Activated CD4-positive, alpha-beta T cell treated with anti-CD3 and anti-CD28 coated beads, Interleukin-2, amount 50 U/mL, for 4 hours (primary cell): ENCODE results near the gene DNAJC22.

Experiments
- DNase-seq, 2 experiments: peaks; one replicate each; pipeline ENCODE4 v3.0.0-alpha.2; 2020

Gene DNAJC22

GRCh38 chr12:49345051-49345824 lies 1.4 kb upstream of the DNAJC22 start:
- no peak for DNase-seq

- DNase-seq, result no peak
These were observed 646 bp upstream of the DNAJC22 start for GRCh38 chr12:49345825-49346658.

DNA sequence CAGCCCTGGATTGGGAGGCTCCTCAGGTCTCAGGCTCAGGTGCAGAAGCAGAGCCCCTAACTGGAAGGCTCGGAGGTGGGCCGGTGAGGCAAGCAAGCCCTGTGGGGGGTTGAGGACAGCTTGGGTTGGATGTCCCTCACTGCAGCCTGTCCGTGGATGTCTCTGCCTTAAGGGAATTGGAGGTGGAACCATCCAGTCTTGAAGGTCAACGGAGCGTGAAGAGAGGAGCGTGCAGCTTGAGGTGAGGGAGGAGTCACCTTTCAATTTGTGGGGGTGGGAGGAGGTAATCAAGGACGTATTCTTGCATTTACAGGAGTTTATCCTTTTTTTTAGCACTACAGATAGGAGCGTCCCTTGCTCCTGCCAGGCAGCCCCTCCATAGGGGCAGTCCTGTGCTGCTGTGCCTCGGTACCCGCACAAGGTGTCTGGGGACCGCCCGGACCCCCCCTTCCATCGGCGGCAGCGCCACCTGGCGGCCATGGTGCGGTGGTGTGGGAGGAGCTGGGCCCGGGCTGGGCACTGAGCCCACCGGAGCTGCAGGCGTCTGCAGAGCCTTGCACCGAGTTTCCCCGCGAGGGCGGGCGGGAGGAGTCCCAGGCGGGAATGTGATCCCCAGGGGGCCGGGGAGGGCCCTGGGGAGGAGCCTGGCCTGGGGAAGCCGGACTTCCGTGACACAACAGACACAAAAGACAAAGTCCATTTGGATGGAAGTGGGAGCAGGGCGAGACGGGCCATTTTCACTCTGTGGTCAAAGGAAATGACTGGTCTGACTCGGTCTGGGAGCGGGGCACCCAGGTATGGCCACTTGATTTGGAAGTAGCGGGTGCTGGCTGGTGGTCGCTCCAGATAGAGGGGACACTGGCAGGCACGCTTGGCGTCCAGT lies 864 bp downstream of the DNAJC22 start:
- DNase-seq, result peak; percentile 70 to 74

- DNase-seq, result no peak
These were observed 2.1 kb downstream of the DNAJC22 start for GRCh38 chr12:49348781-49349180.

DNA sequence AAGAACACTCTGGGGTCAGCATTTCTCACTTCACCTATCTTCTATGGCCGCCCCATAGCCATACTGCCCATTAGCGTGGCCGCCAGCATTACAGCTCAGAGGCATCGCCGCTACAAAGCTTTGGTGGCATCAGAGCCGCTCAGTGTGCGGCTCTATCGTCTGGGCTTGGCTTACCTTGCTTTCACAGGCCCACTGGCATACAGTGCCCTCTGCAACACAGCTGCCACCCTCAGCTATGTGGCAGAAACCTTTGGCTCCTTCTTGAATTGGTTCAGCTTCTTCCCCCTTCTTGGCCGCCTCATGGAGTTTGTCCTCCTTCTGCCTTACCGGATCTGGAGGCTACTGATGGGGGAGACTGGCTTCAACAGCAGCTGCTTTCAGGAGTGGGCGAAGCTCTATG lies 2.6 kb downstream of the DNAJC22 start:
- no peak for DNase-seq

DNA sequence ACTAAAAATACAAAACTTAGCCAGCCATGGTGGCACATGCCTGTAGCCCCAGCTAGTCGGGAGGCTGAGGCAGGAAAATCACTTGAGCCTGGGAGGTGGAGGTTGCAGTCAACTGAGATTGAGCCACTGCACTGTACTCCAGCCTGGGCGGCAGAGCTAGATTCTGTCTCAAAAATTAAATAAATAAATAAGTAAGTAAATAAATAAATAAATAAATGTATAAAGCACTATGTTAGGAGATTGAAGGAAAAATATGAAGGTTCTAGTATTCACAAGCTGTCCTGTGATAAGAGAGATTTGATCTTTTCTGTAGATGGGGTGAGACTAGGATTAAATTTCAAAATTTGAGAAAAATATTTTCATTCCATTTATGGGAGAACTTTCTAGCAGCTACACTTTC lies 5.7 kb downstream of the DNAJC22 start:
- no peak for DNase-seq

DNA sequence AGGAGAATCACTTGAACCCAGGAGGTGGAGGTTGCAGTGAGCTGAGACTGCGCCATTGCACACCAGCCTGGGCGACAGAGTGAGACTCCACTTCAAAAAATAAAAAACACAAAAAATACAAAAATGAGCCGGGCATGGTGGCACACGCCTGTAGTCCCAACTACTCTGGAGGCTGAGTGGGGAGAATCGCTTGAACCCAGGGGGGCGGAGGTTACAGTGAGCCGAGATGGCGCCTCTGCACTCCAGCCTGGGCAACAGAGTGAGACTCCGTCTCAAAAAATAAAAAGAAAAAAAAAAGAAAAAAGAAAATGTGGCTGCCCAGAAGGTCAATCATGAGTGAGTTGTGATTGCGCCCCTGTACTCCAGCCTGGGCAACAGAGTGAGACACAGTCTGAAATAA lies 9.2 kb downstream of the DNAJC22 start:
- DNase-seq, result no peak

DNA sequence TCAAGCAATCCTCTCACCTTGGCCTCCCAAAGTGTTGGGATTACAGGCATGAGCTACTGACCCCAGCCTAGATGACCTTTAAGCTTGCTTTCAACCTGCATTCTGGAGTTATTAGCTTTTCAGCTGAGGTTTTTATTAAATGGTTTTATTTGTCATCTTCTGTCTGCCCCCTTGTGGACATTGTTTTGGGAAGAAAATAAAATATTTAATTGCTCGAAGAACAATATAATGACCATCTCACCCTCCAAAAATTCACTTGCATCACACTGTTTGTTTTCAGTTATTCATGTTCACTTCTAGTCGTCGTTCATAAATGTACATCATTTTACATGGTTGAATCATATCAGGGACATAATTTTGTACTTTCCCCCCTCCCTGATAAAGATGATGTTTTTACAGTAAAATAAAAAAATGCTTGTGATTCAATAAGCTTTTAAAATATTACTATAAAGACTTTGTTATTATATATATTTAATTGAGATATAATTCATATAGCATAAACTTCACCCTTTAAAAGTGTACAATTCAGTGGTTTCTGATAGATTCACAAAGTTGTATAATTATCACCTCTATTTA lies 10.5 kb downstream of the DNAJC22 start:
- no peak for DNase-seq

DNA sequence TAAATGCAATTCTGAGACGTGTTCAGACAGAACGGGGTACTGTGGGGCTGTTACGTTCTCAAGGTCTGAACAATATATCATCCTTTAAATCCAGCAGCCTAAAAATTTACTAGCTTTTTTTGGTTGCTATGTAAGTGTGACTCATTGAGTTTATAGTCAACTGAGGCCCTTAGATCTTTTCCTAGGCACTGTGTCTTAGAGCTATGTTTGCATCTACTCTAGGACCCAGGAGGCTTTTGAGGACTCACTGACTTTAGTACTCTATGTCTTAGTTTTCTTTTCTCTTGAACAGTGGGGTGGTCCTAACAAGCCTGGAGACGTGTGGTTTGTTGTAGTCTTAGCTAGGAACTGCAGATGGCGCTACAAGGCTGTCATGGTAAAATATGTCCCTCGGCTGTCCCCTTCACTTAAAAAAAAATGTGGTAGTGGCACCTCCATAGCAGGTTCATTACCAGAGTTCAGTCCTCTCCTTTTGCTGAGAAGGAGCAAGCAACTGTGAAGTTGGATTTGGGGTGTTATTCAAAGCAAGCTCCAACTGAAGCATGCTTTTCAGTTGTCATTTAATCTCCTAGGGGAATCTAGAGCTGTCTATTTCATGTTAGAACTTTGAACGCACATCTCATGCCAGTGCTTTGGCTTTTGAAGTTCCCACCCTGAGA lies 11.9 kb downstream of the DNAJC22 start:
- peak in 1 of 2 experiments; percentile 30 for DNase-seq

DNA sequence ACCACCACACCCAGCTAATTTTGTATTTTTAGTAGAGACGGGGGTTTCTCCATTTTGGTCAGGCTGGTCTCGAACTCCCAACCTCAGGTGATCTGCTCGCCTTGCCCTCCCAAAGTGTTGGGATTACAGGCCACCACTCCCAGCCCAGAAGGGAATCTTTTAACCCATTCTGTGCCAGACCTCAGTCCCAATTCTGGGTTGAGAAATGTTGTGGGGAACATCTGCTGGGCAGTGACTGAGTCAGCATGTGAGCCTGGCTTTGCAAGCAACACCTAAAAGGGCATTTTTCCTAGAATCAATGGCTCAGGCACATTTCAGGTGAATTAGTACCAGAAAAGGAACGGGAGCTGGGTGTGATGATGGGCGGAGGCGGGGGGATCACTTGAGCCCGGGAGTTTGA lies 13.0 kb downstream of the DNAJC22 start:
- DNase-seq, result no peak

DNA sequence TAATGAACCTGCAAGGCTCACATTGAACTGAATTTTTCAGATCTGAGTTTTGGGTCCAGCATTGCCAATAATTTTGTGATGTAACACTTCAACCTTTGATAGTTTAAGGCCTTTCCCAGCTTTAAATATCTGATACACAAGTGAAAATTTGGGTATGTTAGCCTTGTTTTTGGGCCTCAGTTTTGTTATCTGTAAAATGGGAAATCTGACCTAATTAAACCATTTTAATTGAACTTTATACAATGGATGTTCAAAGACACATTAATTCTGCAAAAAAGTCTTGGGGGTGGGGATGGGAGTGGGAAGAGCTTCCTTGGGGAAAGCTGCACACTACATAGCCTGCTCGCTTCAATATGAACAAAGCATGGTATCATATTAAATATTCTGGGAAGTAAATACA lies 15.4 kb downstream of the DNAJC22 start:
- DNase-seq, result no peak

DNA sequence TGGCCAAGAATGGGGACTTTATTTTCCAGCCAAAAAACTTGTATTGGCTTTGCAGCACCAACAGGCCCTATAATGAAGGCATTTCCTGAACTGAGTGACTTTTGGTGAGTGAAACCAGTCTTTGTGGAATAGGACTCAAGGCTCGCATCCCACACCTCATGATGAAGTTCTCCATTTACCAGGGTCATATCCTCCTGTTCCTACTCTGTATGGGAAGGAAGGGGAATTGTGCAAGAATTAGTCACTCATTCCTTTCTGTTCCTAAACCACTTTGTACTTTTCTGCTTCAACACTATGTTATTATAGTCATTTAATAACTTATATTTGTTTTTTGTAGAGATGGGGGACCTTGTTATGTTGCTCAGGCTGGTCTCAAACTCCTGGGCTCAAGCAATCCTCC lies 18.3 kb downstream of the DNAJC22 start:
- no peak for DNase-seq

DNA sequence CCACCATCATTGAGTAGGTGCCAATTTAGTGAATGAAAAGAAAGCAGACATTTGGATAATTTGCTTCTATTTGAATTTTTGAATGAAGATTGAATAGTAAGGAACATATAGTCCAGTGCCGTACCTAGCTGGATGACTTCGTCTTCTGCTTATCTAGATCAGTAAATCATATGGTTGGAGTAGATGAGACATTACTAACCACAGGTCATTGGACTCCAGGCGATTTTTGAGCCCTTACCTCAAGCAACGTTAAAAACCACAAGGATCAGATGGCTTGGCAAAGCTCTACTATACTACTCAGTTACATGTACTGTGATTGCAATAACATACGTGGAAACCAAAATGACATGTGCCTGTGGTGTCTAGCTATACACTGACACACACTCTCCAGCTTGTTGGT lies 18.9 kb downstream of the DNAJC22 start:
- no peak for DNase-seq

DNA sequence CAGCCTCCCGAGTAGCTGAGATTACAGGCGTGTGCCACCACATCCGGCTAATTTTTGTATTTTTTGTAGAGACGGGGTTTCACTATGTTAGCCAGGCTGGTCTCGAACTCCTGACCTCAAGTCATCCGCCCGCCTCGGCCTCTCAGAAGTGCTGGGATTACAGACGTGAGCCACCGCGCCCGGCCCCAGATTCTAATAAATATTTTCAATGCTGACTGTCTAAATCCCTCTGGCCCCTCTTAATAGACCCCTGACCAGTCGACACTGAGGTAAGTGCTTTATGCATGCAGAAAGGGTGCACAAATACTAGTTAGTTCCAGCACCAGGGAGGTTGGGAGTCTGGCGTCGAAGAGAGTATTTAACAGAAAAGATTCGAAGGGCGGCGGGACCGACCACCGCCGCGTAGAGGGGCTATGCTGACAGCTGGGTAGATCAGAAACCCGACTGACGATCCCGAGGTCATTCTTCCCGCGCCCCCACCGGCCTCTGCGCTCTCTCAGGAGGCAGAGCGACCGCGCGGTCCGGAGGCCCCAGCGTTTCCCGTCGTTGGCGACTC lies 19.5 kb downstream of the DNAJC22 start:
- no peak for DNase-seq

GRCh38 chr12:49366652-49367380 lies 20.1 kb downstream of the DNAJC22 start:
- DNase-seq, result peak; percentile 77 to 79

DNA sequence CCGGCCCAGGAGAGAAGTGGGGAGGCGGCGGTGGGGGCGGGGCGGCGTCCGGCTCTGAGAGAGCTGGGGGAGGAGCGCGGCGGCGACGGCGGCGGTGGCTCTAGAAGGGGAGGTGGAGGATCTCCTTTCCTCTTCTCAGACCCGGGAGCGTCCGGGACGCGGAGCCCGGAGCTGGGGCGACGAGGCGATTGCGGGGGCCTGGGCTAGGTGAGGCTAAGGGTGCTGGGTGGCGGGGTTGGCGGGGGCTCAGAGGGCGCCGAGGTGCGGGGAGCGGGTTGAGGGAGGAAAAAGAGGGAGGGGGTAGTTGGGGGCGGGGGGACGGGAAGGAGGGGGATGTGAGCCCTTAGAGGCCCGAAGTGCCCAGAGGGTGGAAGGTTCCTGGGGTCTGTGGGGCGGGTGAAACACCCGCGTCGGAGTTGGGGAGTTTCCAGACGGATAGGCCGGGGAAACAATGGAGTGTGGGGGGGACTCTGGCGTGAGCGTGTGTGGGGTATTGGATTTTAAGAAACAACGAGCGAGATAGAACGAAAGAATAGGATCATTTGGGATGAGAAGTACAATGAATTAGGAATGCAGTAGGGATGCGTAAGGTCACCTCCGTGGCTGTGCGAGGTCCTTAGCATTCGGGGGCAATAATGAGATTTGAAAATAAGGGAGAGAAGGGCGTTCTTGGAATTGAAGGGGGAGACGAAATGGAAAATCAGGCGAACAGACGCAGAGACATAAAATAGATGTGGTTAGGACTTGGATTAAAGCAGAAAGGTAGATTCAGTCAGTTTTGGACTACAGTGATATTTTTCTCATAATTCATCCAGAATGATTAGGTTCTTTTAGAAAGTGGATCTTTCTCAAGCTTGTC lies 20.9 kb downstream of the DNAJC22 start, which contains the start of gene SPATS2:
Gene SPATS2, plus strand, starts transcription at position 82 of the 859 bp plus-strand sequence. CDS start 93,551 bp downstream, outside the sequence.
- DNase-seq, result no peak

GRCh38 chr12:49368240-49368600 lies 21.5 kb downstream of the DNAJC22 start:
- DNase-seq, result no peak

DNA sequence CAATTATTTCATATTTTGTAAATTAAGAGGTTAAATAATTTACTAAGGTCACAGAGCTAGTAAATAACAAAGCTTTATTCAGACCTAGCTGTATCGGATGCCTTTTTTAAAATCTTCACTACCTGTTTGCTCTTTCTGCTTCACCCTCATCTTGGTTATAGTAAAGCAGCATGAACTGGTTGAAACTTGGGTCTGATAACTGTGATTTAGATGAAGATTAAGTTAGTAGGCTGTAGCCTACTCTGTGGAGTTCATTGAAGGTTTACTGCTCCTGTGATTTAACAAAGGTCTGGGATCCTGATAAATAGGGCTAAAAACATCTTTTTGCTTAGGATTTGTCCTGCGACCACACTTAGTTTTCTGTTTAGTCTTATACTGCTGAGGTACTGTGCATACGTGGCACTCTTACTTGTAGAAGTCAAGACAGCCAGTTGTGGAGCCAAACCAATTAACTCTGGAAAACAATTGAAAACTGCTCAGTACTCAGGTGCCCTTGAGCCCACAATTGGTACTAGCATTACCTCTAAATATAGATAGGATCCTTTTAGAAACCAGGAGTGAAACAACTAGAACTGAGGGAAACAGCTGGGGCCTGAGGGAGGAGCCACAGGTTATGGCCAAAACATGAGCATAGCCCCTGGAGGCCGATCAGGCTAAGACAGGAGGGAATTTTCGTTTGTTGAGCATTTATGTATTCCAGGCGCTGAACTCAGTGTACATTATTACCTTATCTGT lies 22.9 kb downstream of the DNAJC22 start:
- no peak for DNase-seq

GRCh38 chr12:49370539-49370938 lies 23.9 kb downstream of the DNAJC22 start:
- DNase-seq, result no peak
